ENCODE measurements around the gene LDAF1.
"Not testable (repeated sequence)": the region's sequence is repeated elsewhere in the genome, so short reads cannot be mapped to it uniquely, and the experiment has no call there.

LDAF1 gene

DNA sequence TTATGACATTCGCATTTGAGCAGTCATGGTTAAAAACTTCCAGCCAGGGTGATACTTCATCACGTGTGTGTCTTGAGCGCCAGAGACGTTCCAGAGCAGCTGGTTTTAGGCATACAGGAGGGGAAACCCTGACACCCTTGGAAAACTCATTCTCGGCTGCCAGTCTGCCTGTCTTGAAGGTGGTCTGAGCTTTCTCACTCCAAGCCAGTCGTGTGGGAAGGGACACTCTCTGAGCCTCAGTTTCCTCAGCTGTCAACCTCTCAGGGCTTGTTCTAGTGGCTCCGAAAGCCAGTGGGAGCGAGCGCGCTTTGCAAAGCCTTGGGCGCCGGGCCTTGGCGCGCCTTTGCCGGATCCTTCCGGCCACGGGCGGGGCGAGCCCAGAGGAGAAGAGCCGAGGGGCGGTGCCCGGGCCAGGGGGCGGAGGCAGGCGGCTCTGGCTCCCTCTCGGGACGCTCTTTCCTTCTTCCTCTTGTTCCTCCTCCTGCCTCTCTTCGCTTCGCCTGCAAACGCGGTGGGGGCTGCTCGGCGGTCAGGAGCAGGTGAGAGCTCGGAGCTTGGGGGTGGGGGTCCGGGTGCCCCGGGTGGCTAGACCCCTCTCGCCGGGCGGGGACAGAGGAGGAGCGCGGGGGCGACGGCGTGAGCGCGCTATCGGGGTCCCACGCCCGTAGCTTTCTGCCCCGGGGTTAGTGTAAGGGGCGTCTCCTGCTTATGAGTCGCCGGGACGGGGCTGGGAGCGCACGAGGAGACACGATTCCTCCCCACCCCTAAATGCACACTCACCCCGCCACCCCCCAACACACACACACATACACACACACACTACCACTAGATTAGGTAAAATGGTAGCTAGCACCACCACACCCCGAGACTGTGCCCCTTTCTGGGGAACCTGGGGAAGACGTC, at the start of gene LDAF1:
LDAF1 (plus strand) TSS at position 467 of the 903 bp plus-strand sequence. CDS start 2,509 bp downstream, outside the sequence.
- Mint-ChIP-seq H3K36me3 (ENCODE audit: low read depth) (peaks cover 19% of the 10 kb centered on the region), H3K4me3 (peak within 1 kb of the TSS; percentile 84), H3K27me3 (no peaks in the 10 kb centered on the region), H3K4me1 (ENCODE audit: low read depth) (peaks cover 32% of the 10 kb centered on the region), H3K27ac (peak within 1 kb of the TSS; percentile 67), H3K9me3 (no peaks in the 10 kb centered on the region)
- peak; percentile 88 for DNase-seq

GRCh38 chr16:21115551-21115950, 42.9 kb upstream of the LDAF1 start:
- not testable (repeated sequence) for DNase-seq, H3K27ac Mint-ChIP-seq, H3K9me3 Mint-ChIP-seq, H3K4me3 Mint-ChIP-seq, H3K27me3 Mint-ChIP-seq
- peaks cover 17% of the 10 kb centered on the region for H3K36me3 Mint-ChIP-seq (ENCODE audit: low read depth)
- H3K4me1 Mint-ChIP-seq (ENCODE audit: low read depth): peaks cover 14% of the 10 kb centered on the region

- H3K9me3 Mint-ChIP-seq: peaks cover 4% of the 10 kb centered on the region
- H3K4me1 Mint-ChIP-seq (ENCODE audit: low read depth): peaks cover 14% of the 10 kb centered on the region
- H3K27ac Mint-ChIP-seq: peak overlapping the region; percentile 50
- peak; percentile 31 for DNase-seq
- H3K36me3 Mint-ChIP-seq (ENCODE audit: low read depth): peaks cover 17% of the 10 kb centered on the region
- no peaks in the 10 kb centered on the region for H3K27me3 Mint-ChIP-seq
- H3K4me3 Mint-ChIP-seq: peak overlapping the region; percentile 66
These were observed 42.3 kb upstream of the LDAF1 start for GRCh38 chr16:21116148-21116693.

- no peaks in the 10 kb centered on the region for H3K27me3 Mint-ChIP-seq
- no peak overlapping the region for H3K4me3 Mint-ChIP-seq
- H3K27ac Mint-ChIP-seq: no peak overlapping the region
- peaks cover 17% of the 10 kb centered on the region for H3K36me3 Mint-ChIP-seq (ENCODE audit: low read depth)
- peaks cover 14% of the 10 kb centered on the region for H3K4me1 Mint-ChIP-seq (ENCODE audit: low read depth)
- no peak for DNase-seq
- H3K9me3 Mint-ChIP-seq: peaks cover 4% of the 10 kb centered on the region
These were observed 40.9 kb upstream of the LDAF1 start for GRCh38 chr16:21117567-21117966.

- peaks cover 28% of the 10 kb centered on the region for H3K36me3 Mint-ChIP-seq (ENCODE audit: low read depth)
- no peak for DNase-seq
- no peak overlapping the region for H3K4me3 Mint-ChIP-seq
- H3K27ac Mint-ChIP-seq: no peak overlapping the region
- peaks cover 12% of the 10 kb centered on the region for H3K4me1 Mint-ChIP-seq (ENCODE audit: low read depth)
- peaks cover 4% of the 10 kb centered on the region for H3K9me3 Mint-ChIP-seq
- no peaks in the 10 kb centered on the region for H3K27me3 Mint-ChIP-seq
These were observed 37.4 kb upstream of the LDAF1 start for GRCh38 chr16:21120976-21121520.

GRCh38 chr16:21125191-21125590, 33.3 kb upstream of the LDAF1 start:
- H3K27me3 Mint-ChIP-seq: no peaks in the 10 kb centered on the region
- H3K4me1 Mint-ChIP-seq (ENCODE audit: low read depth): no peaks in the 10 kb centered on the region
- no peak overlapping the region for H3K4me3 Mint-ChIP-seq

GRCh38 chr16:21126518-21126917, 32.0 kb upstream of the LDAF1 start:
- DNase-seq: no peak
- Mint-ChIP-seq H3K4me3 (no peak overlapping the region), H3K4me1 (ENCODE audit: low read depth) (no peaks in the 10 kb centered on the region), H3K36me3 (ENCODE audit: low read depth) (peaks cover 10% of the 10 kb centered on the region), H3K9me3 (no peaks in the 10 kb centered on the region), H3K27ac (no peak overlapping the region), H3K27me3 (no peaks in the 10 kb centered on the region)

More at GRCh38 chr16:21125191-21125590, 33.3 kb upstream of the LDAF1 start:
- peaks cover 14% of the 10 kb centered on the region for H3K36me3 Mint-ChIP-seq (ENCODE audit: low read depth)
- no peak overlapping the region for H3K27ac Mint-ChIP-seq
- no peak for DNase-seq
- H3K9me3 Mint-ChIP-seq: no peaks in the 10 kb centered on the region

DNA sequence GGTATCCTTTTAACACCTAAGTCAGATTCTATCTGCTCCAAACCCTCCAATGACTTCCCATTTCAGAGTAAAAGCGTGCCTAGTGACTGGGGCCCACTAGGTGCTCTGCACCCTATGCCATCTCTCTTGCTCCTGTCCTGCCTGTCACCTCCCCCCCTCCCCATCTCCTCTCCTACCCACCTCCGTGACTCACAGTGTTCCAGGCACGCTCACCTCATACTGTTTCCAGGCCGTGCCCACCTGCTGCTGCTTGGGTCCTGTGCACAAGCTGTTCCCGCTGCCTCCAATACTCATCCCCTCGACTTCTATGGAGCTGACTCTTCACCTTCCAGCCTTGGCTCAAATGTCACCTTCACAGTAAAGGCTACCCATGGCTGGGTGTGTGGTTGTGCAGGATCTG, 29.5 kb upstream of the LDAF1 start:
- H3K36me3 Mint-ChIP-seq (ENCODE audit: low read depth): peaks cover 10% of the 10 kb centered on the region
- H3K27me3 Mint-ChIP-seq: no peaks in the 10 kb centered on the region
- H3K9me3 Mint-ChIP-seq: no peaks in the 10 kb centered on the region
- no peaks in the 10 kb centered on the region for H3K4me1 Mint-ChIP-seq (ENCODE audit: low read depth)
- H3K4me3 Mint-ChIP-seq: no peak overlapping the region
- no peak overlapping the region for H3K27ac Mint-ChIP-seq
- no peak for DNase-seq

DNA sequence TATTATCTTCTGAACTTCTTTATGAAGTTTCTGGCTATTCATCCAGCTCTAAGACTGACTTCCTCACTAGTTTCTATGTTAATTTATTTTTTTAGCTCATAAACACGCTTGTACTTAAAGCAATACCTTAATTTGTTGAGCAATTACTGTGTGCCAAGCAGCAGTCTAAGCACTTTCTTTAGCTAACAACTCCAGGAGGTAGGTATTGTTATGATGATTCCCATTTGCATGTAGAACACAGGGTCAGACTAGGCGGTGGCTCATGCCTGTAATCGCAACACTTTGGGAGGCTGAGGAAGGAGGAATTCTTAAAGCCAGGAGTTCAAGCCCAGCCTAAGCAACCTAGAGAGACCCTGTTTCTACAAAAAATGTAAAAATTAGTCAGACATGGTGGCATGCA, 27.7 kb upstream of the LDAF1 start:
- Mint-ChIP-seq H3K4me1 (ENCODE audit: low read depth) (no peaks in the 10 kb centered on the region), H3K27ac (no peak overlapping the region), H3K27me3 (no peaks in the 10 kb centered on the region), H3K36me3 (ENCODE audit: low read depth) (no peaks in the 10 kb centered on the region), H3K4me3 (no peak overlapping the region), H3K9me3 (no peaks in the 10 kb centered on the region)
- DNase-seq: no peak

DNA sequence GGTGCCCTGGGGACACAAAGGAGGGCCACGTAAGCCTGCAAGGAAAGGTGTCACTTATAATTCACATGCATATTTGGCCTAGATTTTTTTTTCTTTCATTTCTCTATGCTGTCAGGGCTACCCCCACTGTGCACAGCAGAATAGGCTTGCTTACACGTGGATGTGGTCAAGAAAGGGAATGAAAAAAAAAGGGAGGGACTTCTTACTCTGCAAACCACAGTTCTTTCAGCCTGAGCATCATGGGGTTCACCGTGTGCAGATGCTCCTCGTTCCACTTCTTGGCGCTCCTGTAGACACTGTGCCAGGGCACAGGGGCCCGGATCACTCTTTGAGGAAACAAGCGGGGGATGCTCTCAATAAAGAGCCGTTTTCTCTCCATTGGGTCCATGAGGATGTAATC, 24.4 kb upstream of the LDAF1 start:
- peaks cover 5% of the 10 kb centered on the region for H3K27me3 Mint-ChIP-seq
- H3K36me3 Mint-ChIP-seq (ENCODE audit: low read depth): no peaks in the 10 kb centered on the region
- H3K4me3 Mint-ChIP-seq: no peak overlapping the region
- no peak for DNase-seq
- H3K9me3 Mint-ChIP-seq: no peaks in the 10 kb centered on the region
- H3K4me1 Mint-ChIP-seq (ENCODE audit: low read depth): no peaks in the 10 kb centered on the region
- H3K27ac Mint-ChIP-seq: no peak overlapping the region

DNA sequence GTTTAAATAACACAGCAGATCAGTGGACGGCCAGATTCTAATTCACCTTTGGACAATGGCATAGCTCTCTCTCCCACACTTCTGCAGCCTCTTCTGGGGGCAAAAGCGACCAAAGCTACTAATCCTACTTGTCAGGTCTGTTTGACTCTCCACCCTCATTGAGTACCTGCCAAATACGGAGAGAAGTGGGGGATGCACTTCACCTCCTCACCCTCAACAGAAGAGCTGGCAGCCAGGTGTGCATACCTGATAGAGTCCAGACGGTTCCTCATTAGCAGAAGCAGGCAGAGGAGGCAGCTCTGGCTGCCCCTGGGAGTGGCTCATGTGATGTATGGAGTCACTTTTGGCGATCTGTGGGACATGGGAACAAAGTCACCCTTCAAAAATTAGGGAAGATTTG, 12.7 kb upstream of the LDAF1 start:
- H3K27ac Mint-ChIP-seq: no peak overlapping the region
- H3K9me3 Mint-ChIP-seq: no peaks in the 10 kb centered on the region
- no peak overlapping the region for H3K4me3 Mint-ChIP-seq
- DNase-seq: no peak
- no peaks in the 10 kb centered on the region for H3K4me1 Mint-ChIP-seq (ENCODE audit: low read depth)
- H3K36me3 Mint-ChIP-seq (ENCODE audit: low read depth): no peaks in the 10 kb centered on the region
- peaks cover 45% of the 10 kb centered on the region for H3K27me3 Mint-ChIP-seq

GRCh38 chr16:21150375-21151001, 8.0 kb upstream of the LDAF1 start, which contains the start of gene DNAH3:
DNAH3 (minus strand) TSS chr16:21150846; CDS start chr16:21150319, 527 bp downstream.
- Mint-ChIP-seq H3K36me3 (ENCODE audit: low read depth) (no peaks in the 10 kb centered on the region), H3K9me3 (no peaks in the 10 kb centered on the region), H3K4me1 (ENCODE audit: low read depth) (no peaks in the 10 kb centered on the region), H3K4me3 (no peak within 1 kb of the TSS), H3K27ac (no peak within 1 kb of the TSS), H3K27me3 (peaks cover 49% of the 10 kb centered on the region)
- no peak for DNase-seq

- H3K27me3 Mint-ChIP-seq: peaks cover 34% of the 10 kb centered on the region
- not testable (repeated sequence) for H3K27ac Mint-ChIP-seq; H3K4me3 Mint-ChIP-seq; H3K9me3 Mint-ChIP-seq; DNase-seq; H3K4me1 Mint-ChIP-seq (ENCODE audit: low read depth); H3K36me3 Mint-ChIP-seq (ENCODE audit: low read depth)
These were observed 6.1 kb upstream of the LDAF1 start for GRCh38 chr16:21152160-21153030.
